OCI-LY7 (cell line): ENCODE results near the gene ALG14.

ENCODE experiments used
- CTCF ChIP-seq: fragments of 200-600 bp; sonication (generic); conservative IDR thresholded peaks from 2 replicates; pipeline ENCODE4 v1.5.1; 2014; ENCODE audit warnings: mild to moderate bottlenecking, antibody characterized with exemption, low read length, moderate library complexity, mixed read lengths
- EZH2phosphoT487 ChIP-seq: fragments of 200-600 bp; sonication (generic); IDR thresholded peaks from 2 replicates; pipeline ENCODE4 v1.6.1; 2018; ENCODE audit warnings: low read depth, borderline replicate concordance, mild to moderate bottlenecking, mixed run types, antibody characterized with exemption, low read length, moderate library complexity, mixed read lengths

- no peak for TF ChIP-seq CTCF
- no peak for TF ChIP-seq EZH2phosphoT487
Measured at GRCh38 chr1:94928293-94928939, 144.3 kb downstream of the ALG14 start.
